ENCODE data around the gene IQCF6.
"Not testable (repeated sequence)": the region's sequence is repeated elsewhere in the genome, so short reads cannot be mapped to it uniquely, and the experiment has no call there.

Gene IQCF6

DNA sequence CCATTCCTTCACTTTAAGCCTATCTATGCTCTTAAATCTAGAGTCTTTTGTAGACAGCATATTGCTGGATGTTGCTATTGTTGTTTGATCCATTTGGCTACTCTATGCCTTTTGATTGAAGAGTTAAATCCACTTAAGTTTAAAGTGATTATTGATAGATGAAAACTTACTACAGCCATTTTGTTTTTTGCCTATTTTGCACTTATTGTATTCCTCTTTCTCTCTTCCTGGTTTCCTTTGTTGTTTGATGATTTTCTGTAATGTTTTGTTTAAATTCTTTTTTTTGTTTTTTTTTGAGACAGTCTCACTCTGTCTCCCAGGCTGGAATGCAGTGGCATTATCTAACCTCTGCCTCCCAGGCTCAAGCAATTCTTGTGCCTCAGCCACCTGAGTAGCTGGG, 19.8 kb downstream of the IQCF6 start:
- no peak for DNase-seq

DNA sequence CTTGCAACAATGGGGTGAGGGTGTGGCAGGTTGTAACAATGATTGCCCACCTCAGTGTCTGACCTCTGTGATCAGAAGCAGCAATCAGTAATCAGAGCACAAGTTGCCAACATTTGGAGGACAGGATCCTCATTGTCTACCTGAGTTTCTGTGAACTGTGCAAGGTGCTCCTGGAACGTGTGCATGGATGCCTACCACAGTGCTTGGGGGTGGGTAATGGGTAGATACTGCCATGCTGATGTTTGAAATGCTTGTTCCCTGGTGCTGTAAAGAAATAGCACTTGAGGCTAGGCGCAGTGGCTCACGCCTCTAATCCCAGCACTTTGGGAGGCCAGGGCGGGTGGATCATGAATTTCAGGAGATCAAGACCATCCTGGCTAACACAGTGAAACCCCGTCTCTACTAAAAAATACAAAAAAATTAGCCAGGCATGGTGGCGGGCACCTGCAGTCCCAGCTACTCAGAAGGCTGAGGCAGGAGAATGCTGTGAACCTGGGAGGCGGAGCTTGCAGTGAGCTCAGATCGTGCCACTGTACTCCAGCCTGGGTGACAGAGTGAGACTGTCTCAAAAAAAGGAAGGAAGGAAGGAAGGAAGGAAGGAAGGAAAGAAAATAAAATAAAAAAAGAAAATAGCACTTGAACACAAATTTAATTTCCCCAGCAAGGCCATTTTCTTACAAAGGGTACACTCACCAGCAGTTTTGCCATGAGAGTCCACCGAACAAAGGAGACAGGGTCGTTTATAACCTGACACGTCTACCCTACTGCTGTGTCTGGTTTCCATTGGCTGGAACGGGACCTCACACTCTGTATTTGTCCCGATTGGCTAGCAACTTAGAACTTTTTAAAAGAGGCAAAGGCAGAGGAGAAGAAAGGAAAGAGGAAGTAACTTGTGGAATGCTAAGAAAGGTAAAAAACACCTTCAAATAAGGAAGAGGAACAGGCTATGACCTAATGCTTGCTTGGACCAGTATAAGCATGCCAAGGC, 25.0 kb downstream of the IQCF6 start:
- not testable (repeated sequence) for DNase-seq

DNA sequence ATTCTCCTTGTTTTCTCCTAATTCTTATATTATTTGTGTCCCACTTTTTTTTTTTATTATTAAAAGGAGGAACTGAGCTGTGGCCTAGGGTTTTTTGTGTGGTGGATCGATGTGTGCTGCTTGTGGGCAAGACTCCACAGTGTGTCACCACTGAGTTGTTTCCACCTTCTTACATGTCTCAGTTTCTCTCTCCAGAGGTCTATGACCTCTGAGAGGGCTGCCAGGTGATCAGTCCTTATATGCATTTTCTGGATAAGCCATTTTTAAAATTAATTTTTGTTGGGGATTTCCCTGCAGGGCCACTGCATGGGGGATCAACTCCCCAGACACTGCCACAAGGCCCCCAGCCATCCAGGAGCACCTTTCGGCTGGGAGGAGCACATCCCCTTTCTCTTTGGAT, 27.8 kb downstream of the IQCF6 start:
- no peak for DNase-seq

DNA sequence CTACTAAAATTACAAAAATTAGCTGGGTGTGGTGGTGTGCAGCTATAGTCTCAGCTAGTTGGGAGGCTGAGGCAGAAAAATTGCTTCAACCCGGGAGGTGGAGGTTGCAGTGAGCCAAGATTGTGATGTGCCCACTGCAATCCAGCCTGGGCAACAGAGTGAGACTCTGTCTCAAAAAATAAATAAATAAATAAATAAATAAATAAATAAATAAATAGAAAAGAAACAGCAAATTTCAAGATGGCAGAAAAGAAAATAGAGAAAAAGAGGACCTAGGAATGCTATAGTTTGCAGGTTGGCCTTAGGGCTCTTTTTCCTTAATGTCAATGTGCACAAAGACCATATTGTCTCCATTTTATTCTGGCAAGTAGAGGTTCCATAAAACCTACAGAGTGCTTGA, 28.2 kb downstream of the IQCF6 start:
- no peak for DNase-seq

DNA sequence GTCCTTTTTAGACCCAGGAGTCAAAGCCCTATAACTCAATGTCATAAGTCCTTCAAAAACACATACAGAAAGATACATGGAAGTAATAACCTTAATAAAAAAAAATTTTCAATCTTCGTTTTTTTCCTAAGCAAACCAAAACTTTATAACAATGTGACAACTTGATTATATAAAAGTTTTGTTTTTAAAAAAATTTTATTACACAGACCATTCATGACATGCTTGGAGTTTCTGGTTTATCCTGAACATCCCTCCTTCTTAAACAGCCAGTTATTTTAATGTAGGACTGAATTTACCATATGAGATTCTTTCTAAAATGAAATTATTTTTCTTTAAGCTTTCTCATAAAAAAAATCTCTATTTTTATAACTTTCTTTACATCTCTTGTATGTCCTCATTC, 30.7 kb downstream of the IQCF6 start:
- no peak for DNase-seq

DNA sequence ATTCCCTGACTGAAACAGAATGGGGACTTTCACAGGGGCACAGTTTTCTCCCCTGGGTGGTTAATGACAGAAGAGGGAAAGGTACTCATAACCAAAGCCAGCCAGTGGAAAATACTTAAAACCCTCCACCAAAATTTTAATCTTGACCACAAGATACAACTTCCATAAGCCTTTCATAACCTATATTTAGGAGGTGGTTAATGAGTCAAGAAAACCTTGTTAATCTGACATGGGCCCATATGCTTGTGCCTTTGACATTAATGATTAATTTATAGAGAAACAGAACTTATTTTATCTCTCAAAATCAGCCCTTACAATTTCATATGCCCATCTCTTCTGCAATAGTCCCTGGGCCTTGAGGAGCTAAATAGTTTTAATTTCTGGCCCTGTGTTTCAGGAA, 31.2 kb downstream of the IQCF6 start:
- no peak for DNase-seq

DNA sequence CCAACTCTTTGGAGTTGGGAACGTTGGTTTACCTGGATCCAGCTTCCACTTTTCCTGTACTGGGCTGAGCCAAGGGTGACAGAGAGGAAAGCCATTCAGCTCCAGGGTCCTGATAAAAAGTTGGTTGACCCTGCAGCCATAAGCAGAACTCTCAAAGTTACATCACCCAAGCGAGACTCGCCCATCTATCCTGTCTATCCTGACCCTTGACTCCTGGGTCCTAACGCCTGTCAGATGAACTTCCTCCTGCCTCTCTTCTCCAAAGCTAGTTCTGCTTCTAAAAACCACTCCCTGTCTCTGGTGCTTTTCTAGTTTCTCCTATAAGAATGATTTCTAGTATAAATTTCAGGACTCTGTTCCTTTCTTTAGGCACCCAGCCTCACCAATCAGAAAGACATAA, 36.1 kb downstream of the IQCF6 start:
- not testable (repeated sequence) for DNase-seq

DNA sequence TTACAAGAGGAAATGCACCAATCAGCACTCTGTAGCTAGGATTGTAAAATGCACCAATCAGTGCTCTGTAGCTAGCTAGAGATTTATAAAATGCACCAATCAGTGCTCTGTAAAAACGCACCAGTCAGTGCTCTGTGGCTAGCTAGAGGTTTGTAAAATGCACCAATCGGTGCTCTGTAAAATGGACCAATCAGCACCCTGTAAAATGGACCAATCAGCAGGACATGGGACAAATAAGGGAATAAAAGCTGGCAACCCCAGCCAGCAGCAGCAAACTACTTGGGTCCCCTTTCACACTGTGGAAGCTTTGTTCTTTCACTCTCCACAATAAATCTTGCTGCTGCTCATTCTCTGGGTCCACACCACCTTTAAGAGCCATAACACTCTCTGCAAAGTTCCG, 36.7 kb downstream of the IQCF6 start:
- DNase-seq: not testable (repeated sequence)

DNA sequence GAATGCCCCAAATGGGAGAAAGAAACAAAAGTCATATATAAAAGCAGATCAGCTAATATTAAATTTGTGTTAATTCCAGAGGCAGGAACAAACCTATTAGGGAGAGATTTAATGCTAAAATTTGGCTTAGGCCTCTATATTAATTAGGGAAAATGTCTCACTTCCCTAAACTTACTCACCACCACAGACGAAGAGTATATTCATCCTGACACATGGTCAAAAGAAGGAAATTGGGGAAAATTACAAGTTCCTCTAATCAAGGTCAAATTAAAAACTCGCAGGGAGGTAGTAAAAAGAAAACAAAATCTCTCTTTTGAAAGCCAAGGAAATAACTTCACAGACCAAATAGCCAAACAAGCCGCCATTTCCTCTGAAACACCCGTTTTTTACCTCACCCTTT, 39.9 kb downstream of the IQCF6 start:
- no peak for DNase-seq

DNA sequence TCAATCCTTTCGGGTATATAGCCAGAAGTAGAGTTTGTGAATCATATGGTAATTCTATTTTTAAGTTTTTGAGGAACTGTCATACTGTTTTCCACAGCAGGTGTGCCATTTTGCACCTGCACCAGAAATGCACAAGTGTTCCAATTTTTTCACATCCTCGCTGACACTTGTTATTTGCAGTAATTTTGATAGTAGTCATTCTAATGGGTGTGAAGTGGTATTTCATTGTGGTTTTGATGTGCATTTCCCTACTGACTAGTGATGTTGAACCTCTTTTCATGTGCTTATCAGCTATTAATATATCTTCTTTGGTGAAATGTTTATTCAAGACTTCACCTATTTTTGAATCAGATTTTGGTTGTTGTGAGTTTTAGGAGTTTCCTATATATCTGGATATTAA, 43.1 kb downstream of the IQCF6 start:
- DNase-seq: no peak

DNA sequence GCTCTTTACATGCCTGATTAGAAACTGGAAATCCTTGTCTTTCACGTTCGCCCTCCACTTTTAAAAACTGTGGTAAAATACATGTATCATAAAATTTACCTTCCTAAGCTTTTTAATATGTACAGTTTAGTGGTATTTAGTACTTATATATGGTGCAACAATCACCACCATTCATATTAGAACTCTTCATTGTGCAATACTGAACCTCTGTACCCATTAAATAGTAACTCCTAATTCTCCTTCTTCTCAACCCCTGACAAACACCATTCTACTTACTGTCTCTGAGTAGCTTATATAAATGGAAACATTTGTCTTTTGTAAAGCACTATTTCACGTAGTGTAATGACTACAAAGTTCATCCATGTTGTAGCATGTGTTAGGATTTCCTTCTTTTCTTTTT, 44.0 kb downstream of the IQCF6 start:
- DNase-seq: no peak

DNA sequence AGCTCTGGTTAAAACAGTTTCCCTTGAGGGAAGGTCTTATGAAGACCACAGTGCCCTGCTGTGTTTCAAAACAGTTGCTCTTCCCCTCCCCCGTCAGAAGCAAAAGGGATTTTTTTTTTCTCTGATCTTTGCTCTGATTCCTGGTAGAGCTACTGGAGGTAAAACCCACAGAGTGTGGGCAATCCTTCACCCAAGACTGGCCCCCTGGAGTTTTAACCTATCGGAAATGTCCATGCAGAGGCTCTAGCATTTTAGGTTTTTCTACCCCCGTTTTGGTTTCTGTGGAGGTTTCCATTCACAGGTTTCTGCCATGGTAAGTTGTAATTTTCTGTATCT, 44.5 kb downstream of the IQCF6 start:
- DNase-seq: no peak

DNA sequence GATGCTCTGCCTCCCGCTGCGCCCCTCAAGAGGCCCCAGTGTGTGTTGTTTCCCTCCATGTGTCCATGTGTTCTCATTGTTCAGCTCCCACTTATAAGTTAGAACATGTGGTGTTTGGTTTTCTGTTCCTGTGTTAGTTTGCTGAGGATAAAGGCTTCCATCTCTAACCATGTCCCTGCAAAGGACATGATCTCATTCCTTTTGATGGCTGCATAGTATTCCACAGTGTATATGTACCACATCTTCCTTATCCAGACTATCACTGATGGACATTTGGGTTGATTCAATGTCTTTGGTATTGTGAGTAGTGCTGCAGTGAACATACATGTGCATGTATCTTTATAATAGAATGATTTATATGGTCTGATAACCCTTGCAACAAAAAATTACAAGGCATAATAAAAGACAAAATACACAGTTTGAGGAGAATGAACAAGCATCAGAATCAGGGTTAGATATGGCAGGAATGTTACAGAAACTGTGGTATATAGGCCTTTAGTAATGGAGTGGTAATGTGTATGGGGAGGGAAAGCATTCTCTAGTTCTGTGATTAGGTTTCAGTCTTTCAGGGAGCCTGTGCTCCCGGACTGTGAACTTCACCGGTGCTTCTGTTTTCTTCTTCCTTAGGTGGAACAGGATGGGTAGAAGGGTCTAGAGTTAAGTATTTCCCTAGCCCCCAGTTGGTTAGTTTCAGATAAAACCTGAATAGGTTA, 45.0 kb downstream of the IQCF6 start:
- no peak for DNase-seq

DNA sequence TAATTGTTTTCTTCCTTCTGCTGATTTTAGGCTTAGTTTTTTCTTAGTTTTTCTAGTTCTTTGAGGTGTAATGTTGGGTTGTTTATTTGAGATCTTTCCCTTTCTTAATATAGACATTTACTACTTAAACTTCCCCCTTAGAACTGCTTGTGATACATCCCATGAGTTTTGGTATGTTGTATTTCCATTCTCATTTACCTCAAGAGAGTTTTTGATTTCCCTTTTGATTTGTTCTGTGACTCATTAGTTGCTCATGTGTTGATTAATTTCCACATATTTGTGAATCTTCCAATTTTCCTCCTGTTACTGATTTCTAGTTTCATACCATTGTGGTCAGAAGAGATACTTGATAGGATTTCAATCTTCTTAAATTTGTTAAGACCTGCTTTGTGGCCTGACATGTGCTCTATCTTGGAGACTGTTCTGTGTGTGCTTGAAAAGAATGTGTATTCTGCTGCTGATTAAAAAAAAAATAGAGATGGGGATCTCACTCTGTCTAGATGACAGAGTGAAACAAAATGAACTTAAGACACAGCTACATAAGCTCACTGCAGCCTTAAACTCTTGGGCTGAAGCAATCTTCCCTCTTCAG, 49.9 kb downstream of the IQCF6 start:
- DNase-seq: no peak

All from GF-D8 (cell line).